Kidney (tissue), 14 donors: ENCODE results near the gene GRIN2B. TPM values are rescaled to one million over a fixed set of nuclear protein-coding genes. Genes with fewer than 3 reads are reported as not detected.

ENCODE experiments used
- DNase-seq, 5 donors: peaks; one replicate each; pipeline ENCODE4 v3.0.0-alpha.2; 2013 to 2020
- FAIRE-seq: peaks from 2 replicates; lab custom pipeline; 2012; peaks lifted over from hg19 to GRCh38; lab: Jason Lieb, UNC
- H3K27ac ChIP-seq, 2 donors: one replicate each; pipeline ENCODE4 v1.7.0; 2013; ENCODE audit warnings: low read depth in 2 of 2, low read length in 2 of 2, inconsistent platforms in 1 of 2
- H3K27me3 ChIP-seq: one replicate; pipeline ENCODE4 v1.7.1; 2013; ENCODE audit warnings: low read length, inconsistent platforms; ENCODE audit not compliant: control insufficient read depth, insufficient read depth
- H3K36me3 ChIP-seq, 3 donors: one replicate each; pipeline versions ENCODE4 v1.7.0 to v1.7.1; 2013; ENCODE audit warnings: low read length in 3 of 3, control low read depth in 1 of 3, inconsistent platforms in 1 of 3; ENCODE audit not compliant: insufficient read depth in 3 of 3, control insufficient read depth in 2 of 3
- H3K4me1 ChIP-seq, 3 donors: one replicate each; pipeline versions ENCODE4 v1.7.0 to v1.7.1; 2013; ENCODE audit warnings: low read length in 3 of 3, inconsistent platforms in 1 of 3, low read depth in 1 of 3; ENCODE audit not compliant: control insufficient read depth in 2 of 3, insufficient read depth in 2 of 3
- H3K4me3 ChIP-seq, 3 donors: one replicate each; pipeline versions ENCODE4 v1.7.0 to v1.8.1; 2013; ENCODE audit warnings: low read length in 3 of 3, control low read depth in 1 of 3, inconsistent platforms in 1 of 3
- H3K9ac ChIP-seq, 3 donors: one replicate each; pipeline versions ENCODE4 v1.7.0 to v1.7.1; 2013; ENCODE audit warnings: low read length in 3 of 3, control low read depth in 1 of 3, inconsistent platforms in 1 of 3
- H3K9me3 ChIP-seq, 3 donors: one replicate each; pipeline versions ENCODE4 v1.7.0 to v1.7.1; 2013; ENCODE audit warnings: low read length in 3 of 3, control low read depth in 1 of 3, inconsistent platforms in 1 of 3; ENCODE audit not compliant: control insufficient read depth in 2 of 3, insufficient read depth in 1 of 3
- CTCF ChIP-seq: IDR thresholded peaks from 3 replicates; pipeline ENCODE4 v1.5.1; 2012; ENCODE audit warnings: mild to moderate bottlenecking, moderate library complexity, borderline replicate concordance; ENCODE audit not compliant: insufficient read depth; ENCODE audit errors: extremely low read depth
- intact Hi-C: fragments of 100-400 bp; cut with DNase I; formaldehyde crosslinking; loops from one replicate; pipeline ENCODE4 v1.11.1; 2022
- polyA plus RNA-seq: library from polyadenylated mRNA; stranded (reverse); fragments of 350-450 nt; fragmentation: Illumina TruSeq; extraction: RNeasy Lipid Tissue Mini Kit (QIAGEN cat#74804); gene quantifications from one replicate; pipeline ENCODE4 v1.2.3, GENCODE V29; 2014; ENCODE audit warnings: low read depth, low replicate concordance; ENCODE audit not compliant: insufficient read depth
- total RNA-seq: library from RNA; stranded (reverse); fragmentation: NEBNext Ultra II Directional; extraction: Animal tissue kit (Norgen Biotek cat#: 25700); gene quantifications from one replicate; pipeline ENCODE4 v1.2.1, GENCODE V29; 2021
- donor health status: control.
- donor health status: control.
- donor health status: control.
- donor health status: control.
- donor health status: control.
- donor health status: DM: yes; HTN: yes; CAD: no.
- donor health status: Normal renal cell carcinoma (clear cell type).

GRIN2B gene
- total and polyA plus RNA-seq, 2 donors from 2014 or later: 0.26 to 0.63 TPM

GRCh38 chr12:13968281-13968680, 13.1 kb downstream of the GRIN2B start:
- Histone ChIP-seq H3K9me3 (no peaks in the 10 kb centered on the region), H3K27me3 (no peaks in the 10 kb centered on the region), H3K9ac (no peak overlapping the region), H3K36me3 (no peaks in the 10 kb centered on the region), H3K27ac (no peak overlapping the region), H3K4me1 (no peaks in the 10 kb centered on the region), H3K4me3 (no peak overlapping the region)
- no peak for TF ChIP-seq CTCF
- no peak for DNase-seq
- intact Hi-C loops: no loop called here
- no peak for FAIRE-seq

GRCh38 chr12:13964666-13965065, 16.7 kb downstream of the GRIN2B start:
- DNase-seq (no peak), FAIRE-seq (no peak)
- Histone ChIP-seq H3K4me3 (no peak overlapping the region), H3K27me3 (no peaks in the 10 kb centered on the region), H3K9me3 (no peaks in the 10 kb centered on the region), H3K9ac (no peak overlapping the region), H3K27ac (no peak overlapping the region), H3K36me3 (no peaks in the 10 kb centered on the region), H3K4me1 (no peaks in the 10 kb centered on the region)
- TF ChIP-seq CTCF: no peak
- intact Hi-C loops: loop anchor here (5.0 kb wide), 1 partner anchor 97 kb away; no protein-coding TSS in a partner anchor

- intact Hi-C loops: loop anchor here (5.0 kb wide), 1 partner anchor 95 kb away; no protein-coding TSS in a partner anchor
- TF ChIP-seq CTCF: peak; percentile 17
- Histone ChIP-seq H3K4me1 (no peaks in the 10 kb centered on the region), H3K4me3 (no peak overlapping the region), H3K36me3 (no peaks in the 10 kb centered on the region), H3K27me3 (no peaks in the 10 kb centered on the region), H3K9me3 (no peaks in the 10 kb centered on the region), H3K9ac (no peak overlapping the region), H3K27ac (no peak overlapping the region)
- no peak for FAIRE-seq
- no peak for DNase-seq
Measured at GRCh38 chr12:13962699-13963098, 18.7 kb downstream of the GRIN2B start.

GRCh38 chr12:13961971-13962370, 19.4 kb downstream of the GRIN2B start:
- TF ChIP-seq CTCF: no peak
- no peak overlapping the region for H3K27ac ChIP-seq
- no peaks in the 10 kb centered on the region for H3K36me3 ChIP-seq
- intact Hi-C loops: loop anchor here (5.0 kb wide), 1 partner anchor 95 kb away; no protein-coding TSS in a partner anchor
- H3K9me3 ChIP-seq: no peaks in the 10 kb centered on the region
- no peak overlapping the region for H3K9ac ChIP-seq
- no peaks in the 10 kb centered on the region for H3K27me3 ChIP-seq
- DNase-seq (no peak), FAIRE-seq (no peak)
- H3K4me1 ChIP-seq: no peaks in the 10 kb centered on the region
- H3K4me3 ChIP-seq: no peak overlapping the region
